ENCODE results near the gene HDHD5. TPM values are rescaled to one million over a fixed set of nuclear protein-coding genes. Genes with fewer than 3 reads are reported as not detected.

HDHD5 gene
- total and polyA plus RNA-seq, 11 donors = 31.8 to 72.1 (median 49.0) TPM

DNA sequence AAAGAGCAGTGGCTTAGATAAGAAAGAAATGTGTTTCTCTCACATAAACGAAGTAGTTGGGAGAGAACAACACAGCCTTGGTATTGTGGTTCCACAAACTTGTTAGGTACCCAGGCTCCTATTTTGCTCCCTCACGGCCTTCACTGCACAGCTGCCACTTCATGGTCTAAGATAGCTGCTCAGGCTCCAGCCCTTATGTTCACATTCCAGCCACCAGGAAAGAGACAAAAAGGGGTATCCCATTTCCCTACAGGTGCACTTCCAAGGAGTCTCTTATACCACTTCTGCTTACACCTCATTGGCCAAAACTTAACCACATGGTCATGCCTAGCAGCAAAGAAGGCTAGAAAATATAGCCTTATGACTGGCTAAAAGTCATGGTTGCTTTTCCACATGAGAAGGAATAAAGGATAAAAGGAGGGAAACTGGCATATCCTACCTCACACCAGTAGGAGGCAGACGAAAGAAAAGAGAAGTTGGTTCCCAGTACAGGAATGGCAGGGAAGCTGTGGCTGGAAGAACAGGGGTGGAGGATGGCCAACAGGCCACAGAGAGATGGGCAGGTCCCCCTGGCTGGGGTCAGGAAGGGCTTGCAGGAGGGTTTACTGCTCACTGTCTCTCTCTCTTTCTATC lies 5.4 kb upstream of the HDHD5 start:
- Histone ChIP-seq H3K36me3 (no peaks in the 10 kb centered on the region), H3K27ac (no peak overlapping the region), H3K27me3 (no peaks in the 10 kb centered on the region), H3K4me1 (peaks cover 0 to 23% (median 7%) of the 10 kb centered on the region in 12 donors), H3K4me3 (no peak overlapping the region), H3K9me3 (no peaks in the 10 kb centered on the region)
- ATAC-seq (no peak), DNase-seq (no peak)
- intact Hi-C loops (cut with DNase I) = loop anchor here in 2 of 10 donors (5.0 kb wide), 3 partner anchors 42 to 87 kb away; partner anchors contain the start of gene TMEM121B (in 1 of the 2)
- 81 to 90% (median 89%) methylated on average over 3 of the region's 3 CpGs for WGBS, 4 donors
- TF ChIP-seq, protein P1, sequence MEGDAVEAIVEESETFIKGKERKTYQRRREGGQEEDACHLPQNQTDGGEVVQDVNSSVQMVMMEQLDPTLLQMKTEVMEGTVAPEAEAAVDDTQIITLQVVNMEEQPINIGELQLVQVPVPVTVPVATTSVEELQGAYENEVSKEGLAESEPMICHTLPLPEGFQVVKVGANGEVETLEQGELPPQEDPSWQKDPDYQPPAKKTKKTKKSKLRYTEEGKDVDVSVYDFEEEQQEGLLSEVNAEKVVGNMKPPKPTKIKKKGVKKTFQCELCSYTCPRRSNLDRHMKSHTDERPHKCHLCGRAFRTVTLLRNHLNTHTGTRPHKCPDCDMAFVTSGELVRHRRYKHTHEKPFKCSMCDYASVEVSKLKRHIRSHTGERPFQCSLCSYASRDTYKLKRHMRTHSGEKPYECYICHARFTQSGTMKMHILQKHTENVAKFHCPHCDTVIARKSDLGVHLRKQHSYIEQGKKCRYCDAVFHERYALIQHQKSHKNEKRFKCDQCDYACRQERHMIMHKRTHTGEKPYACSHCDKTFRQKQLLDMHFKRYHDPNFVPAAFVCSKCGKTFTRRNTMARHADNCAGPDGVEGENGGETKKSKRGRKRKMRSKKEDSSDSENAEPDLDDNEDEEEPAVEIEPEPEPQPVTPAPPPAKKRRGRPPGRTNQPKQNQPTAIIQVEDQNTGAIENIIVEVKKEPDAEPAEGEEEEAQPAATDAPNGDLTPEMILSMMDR (IDR thresholded peaks at IDR 0.05) = peak in 1 of 12 donors; percentile 12
- TF ChIP-seq POLR2A (IDR thresholded peaks at IDR 0.05) = no peak

GRCh38 chr22:17162731-17163130 lies 3.7 kb upstream of the HDHD5 start:
- no peak for ATAC-seq
- no peaks in the 10 kb centered on the region for H3K27me3 ChIP-seq
- TF ChIP-seq, protein P1 (IDR thresholded peaks at IDR 0.05) = no peak
- TF ChIP-seq POLR2A (IDR thresholded peaks at IDR 0.05) = no peak
- no peak overlapping the region for H3K27ac ChIP-seq
- DNase-seq = no peak
- intact Hi-C loops (cut with DNase I) = no loop called here
- H3K4me3 ChIP-seq = no peak overlapping the region
- H3K9me3 ChIP-seq = no peaks in the 10 kb centered on the region
- WGBS, 4 donors = 79 to 93% (median 86%) methylated on average over 8 of the region's 8 CpGs
- no peaks in the 10 kb centered on the region for H3K36me3 ChIP-seq
- H3K4me1 ChIP-seq = peaks cover 0 to 31% (median 16%) of the 10 kb centered on the region in 12 donors

- WGBS, 4 donors = 90 to 96% (median 95%) methylated on average over 3 of the region's 3 CpGs
- Histone ChIP-seq H3K27me3 (no peaks in the 10 kb centered on the region), H3K4me3 (no peak overlapping the region), H3K27ac (no peak overlapping the region), H3K36me3 (no peaks in the 10 kb centered on the region), H3K4me1 (peaks cover 0 to 30% (median 20%) of the 10 kb centered on the region in 12 donors), H3K9me3 (no peaks in the 10 kb centered on the region)
- ATAC-seq (no peak), DNase-seq (no peak)
- TF ChIP-seq POLR2A (IDR thresholded peaks at IDR 0.05) = no peak
- TF ChIP-seq, protein P1 (IDR thresholded peaks at IDR 0.05) = no peak
- intact Hi-C loops (cut with DNase I) = no loop called here
Measured at GRCh38 chr22:17161991-17162390, 2.9 kb upstream of the HDHD5 start.

DNA sequence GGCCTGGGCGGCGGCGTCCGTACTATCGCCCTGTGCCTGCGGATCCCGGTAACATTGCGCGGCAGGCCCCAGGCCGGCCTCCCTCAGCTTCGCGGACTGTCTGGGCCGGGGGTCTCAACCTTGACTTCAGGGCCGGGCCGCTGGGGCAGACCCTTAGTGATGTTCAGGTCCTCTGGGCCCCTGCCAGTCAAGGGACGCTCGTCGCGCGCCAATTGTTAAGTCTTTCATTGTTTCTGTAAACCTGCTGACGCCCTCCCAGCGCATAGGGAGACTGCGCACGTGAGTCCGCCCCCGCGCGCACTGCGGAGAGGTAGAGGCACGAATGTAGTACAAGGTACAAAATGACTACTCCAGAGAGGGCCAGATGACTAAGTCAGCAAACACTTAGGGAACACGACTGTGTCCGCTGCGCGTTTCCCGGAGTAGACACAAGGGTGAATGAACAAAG lies 451 bp upstream of the HDHD5 start:
- Histone ChIP-seq H3K4me3 (peak overlapping the region; percentile 69 to 94 (median 80)), H3K27ac (peak overlapping the region; percentile 82 to 97 (median 92)), H3K27me3 (no peaks in the 10 kb centered on the region), H3K4me1 (peaks cover 0 to 40% (median 25%) of the 10 kb centered on the region in 12 donors), H3K9me3 (no peaks in the 10 kb centered on the region), H3K36me3 (no peaks in the 10 kb centered on the region)
- peak; percentile 9 to 46 (median 34) for ATAC-seq
- intact Hi-C loops (cut with DNase I) = loop anchor here in 4 of 10 donors (2.0 to 5.0 kb wide), 6 partner anchors 37 to 75 kb away; partner anchors contain the start of genes TMEM121B (in 2 of the 4) and IL17RA (in 1 of the 4)
- peak; percentile 25 to 69 (median 47) for DNase-seq
- 7 to 14% (median 7%) methylated on average over 9 to 35 of the region's 35 CpGs for WGBS, 4 donors
- TF ChIP-seq POLR2A (IDR thresholded peaks at IDR 0.05) = no peak
